Measurements from ENCODE around the gene CLDND1. TPM values are rescaled to one million over a fixed set of nuclear protein-coding genes. Genes with fewer than 3 reads are reported as not detected.
"Not testable (repeated sequence)": the region's sequence is repeated elsewhere in the genome, so short reads cannot be mapped to it uniquely, and the experiment has no call there.

The CLDND1 gene
- total RNA-seq, 1 experiment from 2014 or later: 77.3 TPM

GRCh38 chr3:98560911-98561310, 38.2 kb upstream of the CLDND1 start:
- no peaks in the 10 kb centered on the region for H3K36me3 ChIP-seq (ENCODE audit: control insufficient read depth, insufficient read depth, low read length)

GRCh38 chr3:98559769-98560168, 37.1 kb upstream of the CLDND1 start:
- H3K27me3 ChIP-seq (ENCODE audit: control insufficient read depth, insufficient read depth, low read length): peaks cover 10% of the 10 kb centered on the region; the same call in 1 of the 2 replicates
- in situ Hi-C loops (cut with HindIII; ENCODE audit: low pct_unique_long_range_greater_than_20kb, low sequenced_read_pairs); H3K9me3 ChIP-seq (ENCODE audit: control insufficient read depth, insufficient read depth, low read depth, low read length); intact Hi-C loops (cut with micrococcal nuclease; ENCODE audit: unreplicated experiment); DNase-seq (ENCODE audit: low read depth, low spot score); BruUV-seq (replicated peaks); H3K36me3 ChIP-seq (ENCODE audit: control insufficient read depth, insufficient read depth, low read length); POLR2A ChIA-PET; CTCF ChIA-PET; H3K27ac ChIP-seq (ENCODE audit: low read length); H3K4me3 ChIP-seq (ENCODE audit: low read depth in 2 of 2, low read length in 2 of 2); ATAC-seq; H3K4me1 ChIP-seq (ENCODE audit: control insufficient read depth, insufficient read depth, low read length): not testable (repeated sequence)

More at GRCh38 chr3:98560911-98561310, 38.2 kb upstream of the CLDND1 start:
- intact Hi-C loops (cut with micrococcal nuclease; ENCODE audit: unreplicated experiment) (no loop called here), in situ Hi-C loops (cut with HindIII; ENCODE audit: low pct_unique_long_range_greater_than_20kb, low sequenced_read_pairs) (no loop called here)
- H3K27me3 ChIP-seq (ENCODE audit: control insufficient read depth, insufficient read depth, low read length): peaks cover 10% of the 10 kb centered on the region; the same call in 1 of the 2 replicates
- POLR2A ChIA-PET: no interaction called here
- no peaks in the 10 kb centered on the region for H3K9me3 ChIP-seq (ENCODE audit: control insufficient read depth, insufficient read depth, low read depth, low read length)
- TF ChIP-seq TCF7L2 (IDR thresholded peaks at IDR 0.05; ENCODE audit: low read depth, low read length) (no peak), SIN3A (IDR thresholded peaks at IDR 0.05; ENCODE audit: borderline replicate concordance, insufficient read depth, low read depth, low read length) (no peak), REST (IDR thresholded peaks at IDR 0.05; ENCODE audit: insufficient read depth in 1 of 2, low read depth in 2 of 2, low read length in 1 of 2) (no peak), POLR2AphosphoS5 (IDR thresholded peaks at IDR 0.05; ENCODE audit: low read depth, low read length) (no peak), CTCF (IDR thresholded peaks at IDR 0.05) (no peak)
- H3K4me3 ChIP-seq (ENCODE audit: low read depth in 2 of 2, low read length in 2 of 2): no peak overlapping the region
- H3K27ac ChIP-seq (ENCODE audit: low read length): no peak overlapping the region
- CTCF ChIA-PET: no interaction called here
- BruUV-seq (replicated peaks): no TSS peak
- ATAC-seq: no peak
- no peaks in the 10 kb centered on the region for H3K4me1 ChIP-seq (ENCODE audit: control insufficient read depth, insufficient read depth, low read length)
- no peak for DNase-seq (ENCODE audit: low read depth, low spot score)

DNA sequence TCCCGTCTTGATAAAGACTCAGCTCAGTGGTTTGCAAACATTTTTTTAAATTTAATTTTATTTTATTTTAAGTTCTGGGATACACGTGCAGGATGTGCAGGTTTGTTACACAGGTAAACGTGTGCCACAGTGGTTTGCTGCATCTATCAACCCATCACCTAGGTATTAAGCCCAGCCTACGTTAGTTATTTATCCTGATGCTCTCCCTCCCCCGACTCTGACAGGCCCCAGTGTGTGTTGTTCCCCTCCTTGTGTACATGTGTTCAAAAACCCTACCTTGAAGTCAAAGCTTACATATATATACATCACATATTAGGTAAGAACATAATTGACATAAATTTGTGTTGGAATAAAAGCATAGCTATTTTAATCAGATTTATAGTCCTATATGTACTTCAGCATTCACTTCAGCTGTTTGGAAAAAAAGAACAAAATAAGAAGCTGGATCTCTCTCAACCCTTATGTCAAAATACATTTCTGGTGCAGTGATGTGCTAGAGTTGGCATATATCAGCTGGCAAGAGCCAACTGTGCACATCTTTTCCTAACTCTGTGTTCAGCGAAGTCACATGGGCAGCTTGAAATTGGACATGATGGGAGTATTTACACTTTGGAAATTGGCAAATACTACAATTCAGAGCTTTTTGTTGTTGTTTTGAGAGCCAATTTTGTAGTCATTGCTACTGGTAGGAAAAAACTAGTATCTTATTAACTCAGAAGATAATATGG, 35.6 kb upstream of the CLDND1 start:
- peaks cover 11% of the 10 kb centered on the region; the same call in 1 of the 2 replicates for H3K27me3 ChIP-seq (ENCODE audit: control insufficient read depth, insufficient read depth, low read length)
- no peak for DNase-seq (ENCODE audit: low read depth, low spot score)
- H3K4me1 ChIP-seq (ENCODE audit: control insufficient read depth, insufficient read depth, low read length): no peaks in the 10 kb centered on the region
- no peaks in the 10 kb centered on the region for H3K36me3 ChIP-seq (ENCODE audit: control insufficient read depth, insufficient read depth, low read length)
- ChIA-PET POLR2A (no interaction called here), CTCF (no interaction called here)
- no peak for ATAC-seq
- TF ChIP-seq POLR2AphosphoS5 (IDR thresholded peaks at IDR 0.05; ENCODE audit: low read depth, low read length) (no peak), TCF7L2 (IDR thresholded peaks at IDR 0.05; ENCODE audit: low read depth, low read length) (no peak), SIN3A (IDR thresholded peaks at IDR 0.05; ENCODE audit: borderline replicate concordance, insufficient read depth, low read depth, low read length) (no peak), REST (IDR thresholded peaks at IDR 0.05; ENCODE audit: insufficient read depth in 1 of 2, low read depth in 2 of 2, low read length in 1 of 2) (no peak), CTCF (IDR thresholded peaks at IDR 0.05) (no peak)
- BruUV-seq (replicated peaks): no TSS peak
- no peak overlapping the region for H3K27ac ChIP-seq (ENCODE audit: low read length)
- intact Hi-C loops (cut with micrococcal nuclease; ENCODE audit: unreplicated experiment) (no loop called here), in situ Hi-C loops (cut with HindIII; ENCODE audit: low pct_unique_long_range_greater_than_20kb, low sequenced_read_pairs) (no loop called here)
- H3K9me3 ChIP-seq (ENCODE audit: control insufficient read depth, insufficient read depth, low read depth, low read length): no peaks in the 10 kb centered on the region
- no peak overlapping the region for H3K4me3 ChIP-seq (ENCODE audit: low read depth in 2 of 2, low read length in 2 of 2)

All from Panc1 (cell line).